OCI-LY3 (cell line): ENCODE results near the gene TTC6.

Source experiments
- H2AFZ ChIP-seq: fragments of 200-600, 300-600 bp; shearing (Covaris generic); 2 replicates; pipeline ENCODE4 v1.6.0; 2014; ENCODE audit warnings: antibody characterized with exemption, low read depth, low read length
- H3K27ac ChIP-seq: fragments of 200-600, 300-600 bp; sonication (generic); 2 replicates; pipeline ENCODE4 v1.5.1; 2014; ENCODE audit warnings: mild to moderate bottlenecking, low read length, moderate library complexity, mixed read lengths
- H3K27me3 ChIP-seq: fragments of 200-600, 300-600 bp; sonication (generic); 2 replicates; pipeline ENCODE4 v1.6.1; 2014; ENCODE audit warnings: low read depth, low read length, mixed read lengths
- H3K36me3 ChIP-seq: fragments of 200-600, 300-600 bp; sonication (generic); replicated peaks from 2 replicates; pipeline ENCODE3; 2014; ENCODE audit warnings: low read depth, low read length, mixed read lengths
- H3K4me1 ChIP-seq: fragments of 300-600, 200-600 bp; sonication (generic); 2 replicates; pipeline ENCODE4 v1.6.1; 2014; ENCODE audit warnings: low read length, mixed read lengths
- H3K4me2 ChIP-seq: fragments of 200-600, 300-600 bp; sonication (generic); 2 replicates; pipeline ENCODE4 v1.6.1; 2014; ENCODE audit warnings: low read length, mixed read lengths
- H3K4me3 ChIP-seq: fragments of 300-600, 200-600 bp; sonication (generic); 2 replicates; pipeline ENCODE4 v1.5.1; 2014; ENCODE audit warnings: antibody characterized with exemption, mild to moderate bottlenecking, low read length, moderate library complexity
- H3K79me2 ChIP-seq: fragments of 300-600, 200-600 bp; shearing (Covaris generic); 2 replicates; pipeline ENCODE4 v1.6.1; 2014; ENCODE audit warnings: mild to moderate bottlenecking, low read length, mixed read lengths
- H3K9ac ChIP-seq: fragments of 300-600, 200-600 bp; shearing (Covaris generic); 2 replicates; pipeline ENCODE4 v1.6.0; 2014; ENCODE audit warnings: mild to moderate bottlenecking, low read length, moderate library complexity
- H3K9me3 ChIP-seq: fragments of 200-600, 300-600 bp; shearing (Covaris generic); 2 replicates; pipeline ENCODE4 v1.6.1; 2014; ENCODE audit warnings: low read length, mixed read lengths; ENCODE audit not compliant: insufficient read depth
- H4K20me1 ChIP-seq: fragments of 200-600, 300-600 bp; sonication (generic); 2 replicates; pipeline ENCODE4 v1.6.1; 2016; ENCODE audit warnings: low read length, mixed read lengths; ENCODE audit not compliant: insufficient read depth
- EZH2phosphoT487 ChIP-seq: fragments of 200-600 bp; shearing (Covaris generic); IDR thresholded peaks from 2 replicates; pipeline ENCODE4 v1.6.1; 2018; ENCODE audit warnings: antibody characterized with exemption, mixed run types, low read depth
- TF ChIP-seq, protein P1 (sequence below): fragments of 200-600, 300-600 bp; sonication (generic); IDR thresholded peaks from 2 replicates; pipeline ENCODE4 v1.5.1; 2014; ENCODE audit warnings: antibody characterized with exemption, low read length, low read depth

TTC6 gene

DNA sequence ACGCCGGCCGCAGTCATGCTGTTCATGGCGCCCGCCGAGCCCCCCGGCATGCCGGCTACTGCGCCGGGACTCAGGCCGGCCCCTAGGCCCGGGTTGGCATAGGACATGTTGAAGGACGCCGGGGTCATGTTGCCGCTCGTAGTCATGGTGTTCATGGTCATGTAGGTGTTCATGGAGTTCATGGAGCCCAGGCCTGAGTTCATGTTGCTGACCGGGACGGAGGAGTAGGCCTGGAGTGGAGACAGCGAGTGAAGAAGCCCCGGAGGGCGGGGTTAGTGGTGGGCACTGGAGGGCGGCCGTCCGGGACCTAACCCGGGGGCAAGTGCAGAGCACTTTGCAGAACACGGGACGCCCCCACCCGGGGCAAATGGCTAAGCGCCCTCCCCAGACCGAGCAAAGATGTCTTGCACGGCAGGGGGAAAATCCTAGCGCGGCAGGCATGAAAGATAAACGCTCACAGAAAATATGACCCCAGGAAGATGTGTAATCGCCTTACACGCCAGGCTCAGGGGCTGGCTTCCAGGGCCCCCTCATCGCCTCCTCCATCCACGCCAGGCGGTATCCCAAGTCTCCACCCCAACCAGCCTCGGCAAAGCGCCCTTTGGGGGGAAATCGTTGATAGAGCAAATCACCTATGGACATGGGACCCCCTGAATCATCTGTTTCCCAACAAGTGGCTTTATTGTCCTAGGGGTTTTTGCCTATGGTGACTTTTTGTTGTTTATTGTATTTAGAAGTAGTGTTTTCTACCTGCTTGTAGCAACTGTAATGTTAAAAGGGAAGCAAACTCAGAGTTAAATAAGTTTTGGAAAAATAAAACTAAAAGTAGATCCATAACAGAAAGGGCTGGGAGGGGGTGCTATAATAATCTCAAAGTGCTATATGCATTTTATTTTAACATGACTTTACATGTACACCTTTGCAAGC lies 2.7 kb upstream of the TTC6 start:
- no peaks in the 10 kb centered on the region for H3K4me1 ChIP-seq
- TF ChIP-seq, protein P1, sequence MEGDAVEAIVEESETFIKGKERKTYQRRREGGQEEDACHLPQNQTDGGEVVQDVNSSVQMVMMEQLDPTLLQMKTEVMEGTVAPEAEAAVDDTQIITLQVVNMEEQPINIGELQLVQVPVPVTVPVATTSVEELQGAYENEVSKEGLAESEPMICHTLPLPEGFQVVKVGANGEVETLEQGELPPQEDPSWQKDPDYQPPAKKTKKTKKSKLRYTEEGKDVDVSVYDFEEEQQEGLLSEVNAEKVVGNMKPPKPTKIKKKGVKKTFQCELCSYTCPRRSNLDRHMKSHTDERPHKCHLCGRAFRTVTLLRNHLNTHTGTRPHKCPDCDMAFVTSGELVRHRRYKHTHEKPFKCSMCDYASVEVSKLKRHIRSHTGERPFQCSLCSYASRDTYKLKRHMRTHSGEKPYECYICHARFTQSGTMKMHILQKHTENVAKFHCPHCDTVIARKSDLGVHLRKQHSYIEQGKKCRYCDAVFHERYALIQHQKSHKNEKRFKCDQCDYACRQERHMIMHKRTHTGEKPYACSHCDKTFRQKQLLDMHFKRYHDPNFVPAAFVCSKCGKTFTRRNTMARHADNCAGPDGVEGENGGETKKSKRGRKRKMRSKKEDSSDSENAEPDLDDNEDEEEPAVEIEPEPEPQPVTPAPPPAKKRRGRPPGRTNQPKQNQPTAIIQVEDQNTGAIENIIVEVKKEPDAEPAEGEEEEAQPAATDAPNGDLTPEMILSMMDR, result no peak
- no peak for TF ChIP-seq EZH2phosphoT487
- H3K36me3 ChIP-seq, result no peaks in the 10 kb centered on the region
- H3K4me3 ChIP-seq, result no peak overlapping the region
- H3K27ac ChIP-seq, result no peak overlapping the region
- no peak overlapping the region for H3K4me2 ChIP-seq
- no peak overlapping the region for H3K9ac ChIP-seq
- H4K20me1 ChIP-seq, result no peaks in the 10 kb centered on the region
- no peak overlapping the region for H2AFZ ChIP-seq
- H3K27me3 ChIP-seq, result no peaks in the 10 kb centered on the region
- H3K79me2 ChIP-seq, result no peaks in the 10 kb centered on the region
- no peaks in the 10 kb centered on the region for H3K9me3 ChIP-seq

DNA sequence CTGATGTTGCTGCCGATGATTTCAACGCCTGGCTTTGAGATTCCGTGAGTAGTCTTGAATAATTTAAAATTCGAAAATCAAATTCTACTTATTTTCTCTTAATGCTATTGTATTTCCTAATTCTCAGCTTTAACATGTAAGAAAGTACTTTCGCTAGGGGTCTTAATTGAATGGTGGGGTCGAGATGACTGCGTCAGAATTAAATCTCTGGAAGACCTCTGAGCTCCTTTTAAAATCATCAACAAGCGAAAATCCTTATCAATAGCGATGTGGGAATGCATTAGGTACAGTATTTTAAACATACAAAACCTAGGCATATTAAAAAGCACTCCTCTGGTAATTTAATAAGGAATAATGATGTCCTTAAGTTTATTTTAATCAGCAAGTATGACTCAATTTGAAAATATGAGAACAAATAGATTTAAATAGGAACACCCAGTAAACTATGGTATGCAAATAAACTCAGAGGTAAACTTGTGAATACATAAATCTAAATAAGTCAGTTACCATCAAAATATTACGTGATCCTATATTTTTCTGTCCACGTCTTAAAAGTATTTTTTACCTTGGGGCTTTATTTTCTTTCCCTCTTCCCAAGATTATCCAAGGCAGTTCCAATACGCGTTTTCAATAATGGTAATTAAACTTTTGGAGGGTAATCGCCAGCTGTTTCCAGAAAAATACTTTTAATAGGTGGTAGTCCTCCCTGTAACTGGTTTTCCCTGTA lies 1.8 kb upstream of the TTC6 start:
- Histone ChIP-seq H3K4me2 (no peak overlapping the region), H3K79me2 (no peaks in the 10 kb centered on the region), H3K9ac (no peak overlapping the region), H3K9me3 (no peaks in the 10 kb centered on the region), H3K4me1 (no peaks in the 10 kb centered on the region), H3K27me3 (no peaks in the 10 kb centered on the region), H3K36me3 (no peaks in the 10 kb centered on the region), H3K27ac (no peak overlapping the region), H2AFZ (no peak overlapping the region), H3K4me3 (no peak overlapping the region), H4K20me1 (no peaks in the 10 kb centered on the region)
- TF ChIP-seq, protein P1, result no peak
- TF ChIP-seq EZH2phosphoT487, result no peak

DNA sequence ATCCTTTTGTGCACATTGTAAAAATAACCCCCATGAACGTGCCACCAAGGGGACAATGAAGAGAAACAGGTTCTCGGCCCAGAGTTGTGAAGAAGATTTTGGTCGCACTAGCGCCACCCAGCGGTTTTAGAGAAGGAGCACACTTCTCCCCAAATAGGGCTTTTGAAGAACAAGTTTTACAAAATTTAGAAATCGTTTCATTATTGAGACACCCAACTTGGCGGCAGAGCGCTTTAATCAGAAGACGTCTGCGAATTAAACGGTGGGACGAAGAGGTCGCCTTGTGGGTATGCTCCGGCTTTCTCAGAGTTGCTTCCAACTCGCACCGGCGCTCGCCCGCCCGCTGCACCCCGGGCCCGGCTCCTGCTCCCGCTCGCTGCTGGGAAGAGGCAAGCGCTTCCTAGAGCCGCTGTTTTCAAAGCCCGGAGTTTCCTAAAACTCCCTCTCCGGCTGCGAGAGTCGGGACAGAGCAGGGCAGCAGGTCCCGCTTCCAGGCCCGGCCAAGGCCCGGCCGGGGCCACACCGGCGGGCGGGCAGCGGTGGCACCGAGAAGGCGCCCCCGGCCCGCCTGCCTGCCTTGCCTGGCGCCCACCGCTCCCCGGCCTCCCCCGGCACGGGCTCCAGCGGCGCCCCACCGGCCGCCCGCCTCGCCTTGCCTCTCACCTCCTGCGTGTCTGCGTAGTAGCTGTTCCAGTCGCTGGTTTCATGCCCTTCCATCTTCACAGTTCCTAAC lies 1.0 kb upstream of the TTC6 start:
- Histone ChIP-seq H3K9ac (no peak overlapping the region), H3K79me2 (no peaks in the 10 kb centered on the region), H2AFZ (no peak overlapping the region)

More for the DNA sequence above, 1.0 kb upstream of the TTC6 start:
- H3K9me3 ChIP-seq, result no peaks in the 10 kb centered on the region
- H3K4me2 ChIP-seq, result no peak overlapping the region
- TF ChIP-seq, protein P1, result no peak
- TF ChIP-seq EZH2phosphoT487, result no peak
- no peaks in the 10 kb centered on the region for H3K4me1 ChIP-seq
- no peaks in the 10 kb centered on the region for H3K36me3 ChIP-seq
- no peaks in the 10 kb centered on the region for H3K27me3 ChIP-seq
- no peaks in the 10 kb centered on the region for H4K20me1 ChIP-seq
- no peak overlapping the region for H3K27ac ChIP-seq
- no peak overlapping the region for H3K4me3 ChIP-seq
